Measurements from ENCODE around the gene NOP14.

NOP14 gene

DNA sequence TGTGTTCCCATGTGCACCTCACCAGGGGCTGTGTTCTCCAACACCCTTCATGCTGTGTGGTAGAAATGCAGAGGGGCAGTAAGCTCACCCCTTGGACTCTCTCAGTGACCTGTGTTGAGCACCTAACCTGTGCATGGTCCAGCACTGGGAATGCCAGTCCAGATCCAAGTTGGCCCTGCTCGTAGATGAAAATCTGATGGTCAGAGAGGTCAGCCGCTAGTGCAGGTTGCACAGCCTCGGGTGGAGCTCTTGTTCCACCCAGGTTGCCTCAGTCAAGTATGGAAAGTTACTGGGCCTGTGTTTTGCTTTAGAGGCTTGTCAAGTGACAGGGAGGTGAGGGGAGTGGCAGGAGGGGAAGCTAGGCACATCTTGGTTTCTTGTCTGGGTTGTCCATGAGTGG is 51.3 kb downstream of the NOP14 start:
- no peak overlapping the region for H2AFZ ChIP-seq (ENCODE audit: low read depth, low read length)
- no peaks in the 10 kb centered on the region for H3K4me1 ChIP-seq (ENCODE audit: insufficient read depth, low read length)
- H3K27me3 ChIP-seq (ENCODE audit: insufficient read depth, low read length, poor library complexity), result no peaks in the 10 kb centered on the region
- H3K36me3 ChIP-seq (ENCODE audit: insufficient read depth, low read length), result peaks cover 88% of the 10 kb centered on the region
- no peak for ATAC-seq (ENCODE audit: insufficient read depth, low read depth)
- no peak for DNase-seq
- no peak overlapping the region for H3K27ac ChIP-seq (ENCODE audit: low read length)
- no peak overlapping the region for H3K4me3 ChIP-seq (ENCODE audit: low read depth in 1 of 2, low read length in 2 of 2)
- no peaks in the 10 kb centered on the region for H3K9me3 ChIP-seq (ENCODE audit: insufficient read depth, low read length, severe bottlenecking)
- no peak overlapping the region for H3K4me2 ChIP-seq (ENCODE audit: insufficient read depth, low read length)
- no peak overlapping the region for H3K9ac ChIP-seq (ENCODE audit: low read depth, low read length)
- TF ChIP-seq CTCF (IDR thresholded peaks at IDR 0.05; ENCODE audit: borderline replicate concordance, extremely low read depth, low read length, poor library complexity, severe bottlenecking) (no peak), EZH2 (IDR thresholded peaks at IDR 0.05; ENCODE audit: borderline replicate concordance, low read depth, low read length, severe bottlenecking) (no peak)
- H4K20me1 ChIP-seq (ENCODE audit: insufficient read depth, low read length), result peaks cover 6% of the 10 kb centered on the region; the same call in 1 of the 2 replicates
- peaks cover 3% of the 10 kb centered on the region; the same call in 1 of the 2 replicates for H3K79me2 ChIP-seq (ENCODE audit: insufficient read depth, low read length)

- no peaks in the 10 kb centered on the region for H3K79me2 ChIP-seq (ENCODE audit: insufficient read depth, low read length)
- ATAC-seq (ENCODE audit: insufficient read depth, low read depth), result no peak
- no peak overlapping the region for H3K9ac ChIP-seq (ENCODE audit: low read depth, low read length)
- no peaks in the 10 kb centered on the region for H3K9me3 ChIP-seq (ENCODE audit: insufficient read depth, low read length, severe bottlenecking)
- H2AFZ ChIP-seq (ENCODE audit: low read depth, low read length), result no peak overlapping the region
- no peaks in the 10 kb centered on the region for H3K4me1 ChIP-seq (ENCODE audit: insufficient read depth, low read length)
- peaks cover 6% of the 10 kb centered on the region; the same call in 1 of the 2 replicates for H4K20me1 ChIP-seq (ENCODE audit: insufficient read depth, low read length)
- no peaks in the 10 kb centered on the region for H3K27me3 ChIP-seq (ENCODE audit: insufficient read depth, low read length, poor library complexity)
- H3K36me3 ChIP-seq (ENCODE audit: insufficient read depth, low read length), result peaks cover 90% of the 10 kb centered on the region
- DNase-seq, result no peak
- no peak for TF ChIP-seq EZH2 (IDR thresholded peaks at IDR 0.05; ENCODE audit: borderline replicate concordance, low read depth, low read length, severe bottlenecking)
- TF ChIP-seq CTCF (IDR thresholded peaks at IDR 0.05; ENCODE audit: borderline replicate concordance, extremely low read depth, low read length, poor library complexity, severe bottlenecking), result no peak
- no peak overlapping the region for H3K4me2 ChIP-seq (ENCODE audit: insufficient read depth, low read length)
- H3K27ac ChIP-seq (ENCODE audit: low read length), result no peak overlapping the region
- H3K4me3 ChIP-seq (ENCODE audit: low read depth in 1 of 2, low read length in 2 of 2), result no peak overlapping the region
These were observed 52.8 kb downstream of the NOP14 start for GRCh38 chr4:2910409-2910808.

GRCh38 chr4:2909583-2909982 is 53.6 kb downstream of the NOP14 start:
- no peak for ATAC-seq (ENCODE audit: insufficient read depth, low read depth)
- Histone ChIP-seq H2AFZ (ENCODE audit: low read depth, low read length) (no peak overlapping the region), H3K4me2 (ENCODE audit: insufficient read depth, low read length) (no peak overlapping the region), H3K9ac (ENCODE audit: low read depth, low read length) (no peak overlapping the region), H3K4me1 (ENCODE audit: insufficient read depth, low read length) (no peaks in the 10 kb centered on the region), H4K20me1 (ENCODE audit: insufficient read depth, low read length) (peaks cover 6% of the 10 kb centered on the region; the same call in 1 of the 2 replicates), H3K9me3 (ENCODE audit: insufficient read depth, low read length, severe bottlenecking) (no peaks in the 10 kb centered on the region), H3K27ac (ENCODE audit: low read length) (no peak overlapping the region), H3K79me2 (ENCODE audit: insufficient read depth, low read length) (no peaks in the 10 kb centered on the region), H3K27me3 (ENCODE audit: insufficient read depth, low read length, poor library complexity) (no peaks in the 10 kb centered on the region), H3K36me3 (ENCODE audit: insufficient read depth, low read length) (peaks cover 90% of the 10 kb centered on the region), H3K4me3 (ENCODE audit: low read depth in 1 of 2, low read length in 2 of 2) (no peak overlapping the region)
- TF ChIP-seq EZH2 (IDR thresholded peaks at IDR 0.05; ENCODE audit: borderline replicate concordance, low read depth, low read length, severe bottlenecking) (no peak), CTCF (IDR thresholded peaks at IDR 0.05; ENCODE audit: borderline replicate concordance, extremely low read depth, low read length, poor library complexity, severe bottlenecking) (peak; percentile 10)
- no peak for DNase-seq

- Histone ChIP-seq H3K36me3 (ENCODE audit: insufficient read depth, low read length) (peaks cover 91% of the 10 kb centered on the region), H4K20me1 (ENCODE audit: insufficient read depth, low read length) (peaks cover 6% of the 10 kb centered on the region; the same call in 1 of the 2 replicates), H3K4me2 (ENCODE audit: insufficient read depth, low read length) (no peak overlapping the region), H3K27me3 (ENCODE audit: insufficient read depth, low read length, poor library complexity) (no peaks in the 10 kb centered on the region), H3K9ac (ENCODE audit: low read depth, low read length) (no peak overlapping the region), H2AFZ (ENCODE audit: low read depth, low read length) (no peak overlapping the region), H3K9me3 (ENCODE audit: insufficient read depth, low read length, severe bottlenecking) (no peaks in the 10 kb centered on the region), H3K4me1 (ENCODE audit: insufficient read depth, low read length) (no peaks in the 10 kb centered on the region), H3K79me2 (ENCODE audit: insufficient read depth, low read length) (no peaks in the 10 kb centered on the region), H3K4me3 (ENCODE audit: low read depth in 1 of 2, low read length in 2 of 2) (no peak overlapping the region), H3K27ac (ENCODE audit: low read length) (no peak overlapping the region)
- no peak for TF ChIP-seq CTCF (IDR thresholded peaks at IDR 0.05; ENCODE audit: borderline replicate concordance, extremely low read depth, low read length, poor library complexity, severe bottlenecking)
- ATAC-seq (ENCODE audit: insufficient read depth, low read depth) (no peak), DNase-seq (no peak)
These were observed 54.5 kb downstream of the NOP14 start for GRCh38 chr4:2908686-2909085.
